GM21390 (cell line): ENCODE results near the gene GLCCI1.

Experiments used
- ATAC-seq: cut with Tn5 transposase; IDR thresholded peaks from one replicate; pipeline ENCODE4 v1.9.1; 2021; ENCODE audit not compliant: unreplicated experiment

Gene GLCCI1

GRCh38 chr7:7968544-7969305 is at the start of gene GLCCI1:
Gene GLCCI1 (plus strand): TSS chr7:7968796. CDS start chr7:7969351, 555 bp downstream.
- peak; percentile 74 for ATAC-seq

GRCh38 chr7:7919449-7919945 is 49.1 kb upstream of the GLCCI1 start:
- ATAC-seq: no peak

GRCh38 chr7:7920056-7920455 is 48.5 kb upstream of the GLCCI1 start:
- ATAC-seq: no peak

- ATAC-seq: peak; percentile 89
Observed at GRCh38 chr7:7920481-7920880, 48.1 kb upstream of the GLCCI1 start.

- no peak for ATAC-seq
Observed at GRCh38 chr7:7921830-7922229, 46.8 kb upstream of the GLCCI1 start.

- no peak for ATAC-seq
Observed at GRCh38 chr7:7922684-7923385, 45.8 kb upstream of the GLCCI1 start.

- ATAC-seq: no peak
Observed at GRCh38 chr7:7923818-7924217, 44.8 kb upstream of the GLCCI1 start.

- ATAC-seq: no peak
Observed at GRCh38 chr7:7924303-7924702, 44.3 kb upstream of the GLCCI1 start.

GRCh38 chr7:7931626-7932025 is 37.0 kb upstream of the GLCCI1 start:
- no peak for ATAC-seq

- no peak for ATAC-seq
Observed at GRCh38 chr7:7932553-7932952, 36.0 kb upstream of the GLCCI1 start.

GRCh38 chr7:7933915-7934526 is 34.6 kb upstream of the GLCCI1 start:
- ATAC-seq: no peak

- ATAC-seq: no peak
Observed at GRCh38 chr7:7934945-7935344, 33.7 kb upstream of the GLCCI1 start.

GRCh38 chr7:7938471-7938870 is 30.1 kb upstream of the GLCCI1 start:
- no peak for ATAC-seq

- ATAC-seq: no peak
Observed at GRCh38 chr7:7943951-7944350, 24.6 kb upstream of the GLCCI1 start.

GRCh38 chr7:7944619-7945282 is 23.8 kb upstream of the GLCCI1 start:
- peak; percentile 90 for ATAC-seq

- no peak for ATAC-seq
Observed at GRCh38 chr7:7946486-7946885, 22.1 kb upstream of the GLCCI1 start.

- no peak for ATAC-seq
Observed at GRCh38 chr7:7948232-7948631, 20.4 kb upstream of the GLCCI1 start.

- no peak for ATAC-seq
Observed at GRCh38 chr7:7953806-7954205, 14.8 kb upstream of the GLCCI1 start.

GRCh38 chr7:7956531-7957128 is 12.0 kb upstream of the GLCCI1 start:
- no peak for ATAC-seq

- ATAC-seq: no peak
Observed at GRCh38 chr7:7957513-7957912, 11.1 kb upstream of the GLCCI1 start.
